HG02973 (cell line): Measurements from ENCODE around the gene CD58.

Experiments
- ATAC-seq: cut with Tn5 transposase; IDR thresholded peaks from one replicate; pipeline ENCODE4 v1.9.1; 2021; ENCODE audit warnings: moderate library complexity; ENCODE audit not compliant: unreplicated experiment

CD58 gene

GRCh38 chr1:116514708-116515525 is 55.9 kb downstream of the CD58 start:
- peak; percentile 69 for ATAC-seq

- ATAC-seq = no peak
Measured at GRCh38 chr1:116513956-116514355, 56.9 kb downstream of the CD58 start.

- ATAC-seq = no peak
Measured at GRCh38 chr1:116511459-116512019, 59.3 kb downstream of the CD58 start.

- no peak for ATAC-seq
Measured at GRCh38 chr1:116510361-116510760, 60.5 kb downstream of the CD58 start.

GRCh38 chr1:116508984-116509980 is 61.5 kb downstream of the CD58 start:
- ATAC-seq = peak; percentile 31

GRCh38 chr1:116508085-116508983 is 62.5 kb downstream of the CD58 start:
- no peak for ATAC-seq

- no peak for ATAC-seq
Measured at GRCh38 chr1:116507631-116508030, 63.2 kb downstream of the CD58 start.

GRCh38 chr1:116506132-116507004 is 64.5 kb downstream of the CD58 start:
- no peak for ATAC-seq

- ATAC-seq = peak; percentile 84
Measured at GRCh38 chr1:116504308-116505156, 66.3 kb downstream of the CD58 start.

GRCh38 chr1:116503546-116504307 is 67.1 kb downstream of the CD58 start:
- ATAC-seq = peak; percentile 1

- no peak for ATAC-seq
Measured at GRCh38 chr1:116502671-116503314, 68.0 kb downstream of the CD58 start.

- ATAC-seq = no peak
Measured at GRCh38 chr1:116501870-116502244, 69.0 kb downstream of the CD58 start.

- no peak for ATAC-seq
Measured at GRCh38 chr1:116501125-116501869, 69.5 kb downstream of the CD58 start.

- peak; percentile 55 for ATAC-seq
Measured at GRCh38 chr1:116498789-116499628, 71.8 kb downstream of the CD58 start.

- ATAC-seq = no peak
Measured at GRCh38 chr1:116497656-116498055, 73.2 kb downstream of the CD58 start.

- no peak for ATAC-seq
Measured at GRCh38 chr1:116496898-116497297, 73.9 kb downstream of the CD58 start.
